ENCODE data around the gene KDM3A. TPM values are rescaled to one million over a fixed set of nuclear protein-coding genes. Genes with fewer than 3 reads are reported as not detected.

KDM3A gene
- 10 to 100 TPM; 17.7 to 56.0 (median 25.7) TPM for total RNA-seq

GRCh38 chr2:86440631-86441391 is at the start of gene KDM3A:
TSS of gene KDM3A (plus strand) at chr2:86441371. CDS start at chr2:86442048, 677 bp downstream.
- no peak for TF ChIP-seq CTCF (IDR thresholded peaks at IDR 0.05)
- DNase-seq (ENCODE audit: low spot score), result peak; percentile 96
- ATAC-seq (ENCODE audit: low FRiP score), result peak; percentile 97

- DNase-seq (ENCODE audit: low spot score) (no peak), ATAC-seq (ENCODE audit: low FRiP score) (no peak)
- TF ChIP-seq CTCF (IDR thresholded peaks at IDR 0.05), result no peak
Observed at GRCh38 chr2:86392873-86393518, 48.2 kb upstream of the KDM3A start.

GRCh38 chr2:86393521-86394491 is 47.4 kb upstream of the KDM3A start:
- DNase-seq (ENCODE audit: low spot score) (no peak), ATAC-seq (ENCODE audit: low FRiP score) (peak; percentile 89)
- TF ChIP-seq CTCF (IDR thresholded peaks at IDR 0.05), result no peak

GRCh38 chr2:86396291-86396785 is 44.8 kb upstream of the KDM3A start:
- DNase-seq (ENCODE audit: low spot score) (no peak), ATAC-seq (ENCODE audit: low FRiP score) (no peak)
- TF ChIP-seq CTCF (IDR thresholded peaks at IDR 0.05), result no peak

- TF ChIP-seq CTCF (IDR thresholded peaks at IDR 0.05), result no peak
- DNase-seq (ENCODE audit: low spot score) (no peak), ATAC-seq (ENCODE audit: low FRiP score) (no peak)
Observed at GRCh38 chr2:86397986-86398385, 43.2 kb upstream of the KDM3A start.

- TF ChIP-seq CTCF (IDR thresholded peaks at IDR 0.05), result no peak
- ATAC-seq (ENCODE audit: low FRiP score) (no peak), DNase-seq (ENCODE audit: low spot score) (no peak)
Observed at GRCh38 chr2:86398500-86399474, 42.4 kb upstream of the KDM3A start.
